ENCODE data around the gene OR13D1. TPM values are rescaled to one million over a fixed set of nuclear protein-coding genes. Genes with fewer than 3 reads are reported as not detected.
"Not testable (repeated sequence)": the region's sequence is repeated elsewhere in the genome, so short reads cannot be mapped to it uniquely, and the experiment has no call there.

Gene OR13D1, protein sequence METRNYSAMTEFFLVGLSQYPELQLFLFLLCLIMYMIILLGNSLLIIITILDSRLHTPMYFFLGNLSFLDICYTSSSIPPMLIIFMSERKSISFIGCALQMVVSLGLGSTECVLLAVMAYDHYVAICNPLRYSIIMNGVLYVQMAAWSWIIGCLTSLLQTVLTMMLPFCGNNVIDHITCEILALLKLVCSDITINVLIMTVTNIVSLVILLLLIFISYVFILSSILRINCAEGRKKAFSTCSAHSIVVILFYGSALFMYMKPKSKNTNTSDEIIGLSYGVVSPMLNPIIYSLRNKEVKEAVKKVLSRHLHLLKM
- total RNA-seq = not detected

DNA sequence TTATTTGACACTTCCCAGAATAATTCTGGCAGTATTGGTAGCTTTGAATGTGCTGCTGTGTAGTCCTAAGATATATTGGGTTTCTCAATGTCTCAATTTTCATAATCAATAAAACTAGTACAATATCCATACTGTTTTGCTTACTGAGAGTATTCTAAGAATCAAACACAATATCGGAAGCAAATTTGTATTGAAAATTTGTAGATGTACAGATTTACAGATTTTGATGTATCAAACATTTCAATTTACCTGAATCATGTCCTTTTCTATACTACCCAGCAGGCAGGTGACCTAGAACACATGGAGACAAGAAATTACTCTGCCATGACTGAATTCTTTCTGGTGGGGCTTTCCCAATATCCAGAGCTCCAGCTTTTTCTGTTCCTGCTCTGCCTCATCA is at the start of gene OR13D1:
OR13D1 (plus strand) TSS at position 301 of the 400 bp plus-strand sequence; CDS start at position 301, 0 bp downstream.
- H3K36me3 Mint-ChIP-seq (ENCODE audit: low read depth) = no peaks in the 10 kb centered on the region
- DNase-seq = no peak
- no peak within 1 kb of the TSS for H3K27ac Mint-ChIP-seq
- no peaks in the 10 kb centered on the region for H3K4me1 Mint-ChIP-seq
- no peak within 1 kb of the TSS for H3K4me3 Mint-ChIP-seq
- H3K9me3 Mint-ChIP-seq = no peaks in the 10 kb centered on the region
- ChIA-PET CTCF (no interaction called here), POLR2A (no interaction called here)
- no peaks in the 10 kb centered on the region for H3K27me3 Mint-ChIP-seq

DNA sequence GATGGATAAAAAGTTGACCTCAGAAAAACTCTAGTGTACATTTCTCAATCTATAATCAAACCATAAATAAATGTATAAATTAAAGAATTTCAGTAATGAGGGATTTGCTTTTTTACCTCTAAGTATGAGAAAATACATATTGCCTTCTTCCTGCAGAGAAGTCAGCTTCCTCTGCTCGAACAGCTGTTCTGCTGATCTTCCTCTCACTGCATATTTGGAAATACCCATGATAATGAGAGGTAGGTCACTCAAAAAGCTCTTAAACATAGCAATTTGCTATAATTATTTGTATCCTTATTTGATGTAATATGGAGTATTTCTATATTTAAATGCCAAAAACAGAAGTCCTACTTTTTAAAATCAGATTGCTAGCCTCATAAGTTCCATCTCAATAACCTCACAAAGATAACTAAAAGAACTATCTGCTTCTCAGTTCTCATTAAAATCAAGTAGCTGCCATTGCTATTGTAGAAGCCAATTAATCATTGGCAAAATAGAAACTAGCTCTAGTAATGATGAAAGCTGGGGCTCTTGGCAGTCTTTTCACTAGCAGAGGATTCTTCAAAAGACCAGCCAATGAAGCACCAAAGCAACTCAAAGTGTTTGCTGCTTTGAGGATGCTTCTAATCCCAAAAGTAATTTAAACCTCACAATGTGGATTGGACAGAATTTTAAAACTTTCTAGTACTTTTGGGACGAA is 35.7 kb upstream of the OR13D1 start:
- H3K4me1 Mint-ChIP-seq = no peaks in the 10 kb centered on the region
- no peaks in the 10 kb centered on the region for H3K9me3 Mint-ChIP-seq
- no peak overlapping the region for H3K27ac Mint-ChIP-seq
- ChIA-PET POLR2A (no interaction called here), CTCF (no interaction called here)
- H3K4me3 Mint-ChIP-seq = no peak overlapping the region
- no peaks in the 10 kb centered on the region for H3K36me3 Mint-ChIP-seq (ENCODE audit: low read depth)
- no peaks in the 10 kb centered on the region for H3K27me3 Mint-ChIP-seq
- no peak for DNase-seq

DNA sequence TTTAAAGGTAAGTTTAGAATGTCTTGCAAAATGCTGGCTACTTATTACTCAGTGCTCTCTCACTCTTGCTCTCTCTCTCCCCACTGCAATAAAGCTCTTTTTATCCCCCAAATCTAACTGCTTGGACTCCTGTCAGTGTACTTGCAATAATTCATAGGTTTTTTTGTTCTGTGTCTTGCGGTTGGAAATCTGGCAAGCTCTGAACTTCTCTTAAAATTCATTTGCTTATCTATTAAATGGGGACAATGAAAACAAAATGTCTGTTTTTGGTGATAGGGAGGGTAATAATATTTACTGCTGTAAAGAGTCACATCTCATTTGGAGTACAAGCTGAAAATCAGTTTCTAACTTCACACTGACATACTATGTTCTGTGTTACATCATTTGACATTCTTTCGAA is 18.7 kb upstream of the OR13D1 start:
- ChIA-PET POLR2A (no interaction called here), CTCF (no interaction called here)
- no peaks in the 10 kb centered on the region for H3K4me1 Mint-ChIP-seq
- no peaks in the 10 kb centered on the region for H3K36me3 Mint-ChIP-seq (ENCODE audit: low read depth)
- no peak for DNase-seq
- H3K27ac Mint-ChIP-seq = no peak overlapping the region
- no peak overlapping the region for H3K4me3 Mint-ChIP-seq
- H3K9me3 Mint-ChIP-seq = no peaks in the 10 kb centered on the region
- H3K27me3 Mint-ChIP-seq = peaks cover 7% of the 10 kb centered on the region

GRCh38 chr9:104682642-104683041 is 11.7 kb upstream of the OR13D1 start:
- POLR2A ChIA-PET = no interaction called here
- H3K4me1 Mint-ChIP-seq = peaks cover 7% of the 10 kb centered on the region
- H3K4me3 Mint-ChIP-seq = no peak overlapping the region
- CTCF ChIA-PET = no interaction called here
- DNase-seq = peak; percentile 18
- peaks cover 7% of the 10 kb centered on the region for H3K27me3 Mint-ChIP-seq
- no peak overlapping the region for H3K27ac Mint-ChIP-seq
- H3K9me3 Mint-ChIP-seq = no peaks in the 10 kb centered on the region
- H3K36me3 Mint-ChIP-seq (ENCODE audit: low read depth) = no peaks in the 10 kb centered on the region

DNA sequence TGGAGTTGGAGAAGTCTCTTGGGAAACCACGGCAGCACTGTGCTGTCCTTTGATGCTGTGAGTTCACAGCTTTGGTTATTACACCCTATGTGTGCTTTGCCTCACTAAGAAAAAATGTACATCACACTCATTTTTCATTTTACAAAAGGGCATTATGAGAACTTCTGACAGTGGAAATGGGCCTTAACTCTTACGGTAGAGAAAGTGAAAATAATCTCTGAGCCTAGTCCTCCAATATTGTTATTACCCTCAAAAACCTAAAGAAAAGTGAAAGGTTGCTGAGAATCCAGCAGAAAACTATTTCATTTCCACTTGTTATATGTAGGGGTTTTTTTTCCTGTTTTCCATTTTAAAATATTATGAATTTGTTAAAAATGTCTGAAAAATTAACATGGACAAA is 8.2 kb upstream of the OR13D1 start:
- Mint-ChIP-seq H3K4me1 (peaks cover 7% of the 10 kb centered on the region), H3K27me3 (no peaks in the 10 kb centered on the region), H3K27ac (no peak overlapping the region), H3K36me3 (ENCODE audit: low read depth) (no peaks in the 10 kb centered on the region), H3K4me3 (no peak overlapping the region), H3K9me3 (no peaks in the 10 kb centered on the region)
- ChIA-PET POLR2A (no interaction called here), CTCF (no interaction called here)
- DNase-seq = no peak

- POLR2A ChIA-PET = no interaction called here
- Mint-ChIP-seq H3K27me3 (no peaks in the 10 kb centered on the region), H3K36me3 (ENCODE audit: low read depth) (no peaks in the 10 kb centered on the region), H3K4me1 (no peaks in the 10 kb centered on the region), H3K4me3 (no peak overlapping the region), H3K27ac (no peak overlapping the region), H3K9me3 (no peaks in the 10 kb centered on the region)
- no peak for DNase-seq
- CTCF ChIA-PET = no interaction called here
Observed at GRCh38 chr9:104700306-104700705, 6.0 kb downstream of the OR13D1 start.

- H3K9me3 Mint-ChIP-seq; H3K36me3 Mint-ChIP-seq (ENCODE audit: low read depth); CTCF ChIA-PET; H3K27ac Mint-ChIP-seq; H3K27me3 Mint-ChIP-seq; H3K4me3 Mint-ChIP-seq; H3K4me1 Mint-ChIP-seq; DNase-seq; POLR2A ChIA-PET: not testable (repeated sequence)
Observed at GRCh38 chr9:104708737-104709136, 14.4 kb downstream of the OR13D1 start.

DNA sequence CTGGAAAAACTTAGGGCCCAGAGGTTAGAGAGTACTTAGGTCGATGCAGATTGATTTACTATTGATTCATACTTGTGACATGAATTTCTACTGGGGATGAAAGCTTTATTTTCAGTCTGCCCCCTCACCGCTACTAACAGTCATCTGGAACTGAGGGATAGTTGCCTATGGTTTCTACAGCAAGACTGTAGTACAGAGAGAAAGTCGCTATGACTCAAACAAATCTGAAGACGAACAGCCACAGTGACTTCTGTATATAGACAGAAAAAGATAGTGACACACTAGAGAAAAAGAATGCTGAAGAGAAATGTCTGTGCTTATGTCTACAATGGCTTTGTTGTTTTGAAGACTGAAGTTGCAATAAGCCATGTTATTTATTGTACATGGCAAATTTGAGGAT is 17.3 kb downstream of the OR13D1 start:
- Mint-ChIP-seq H3K27ac (no peak overlapping the region), H3K4me3 (no peak overlapping the region), H3K4me1 (no peaks in the 10 kb centered on the region), H3K9me3 (no peaks in the 10 kb centered on the region), H3K27me3 (no peaks in the 10 kb centered on the region), H3K36me3 (ENCODE audit: low read depth) (no peaks in the 10 kb centered on the region)
- DNase-seq = no peak
- ChIA-PET POLR2A (no interaction called here), CTCF (no interaction called here)

- no peak for DNase-seq
- H3K4me3 Mint-ChIP-seq = no peak overlapping the region
- CTCF ChIA-PET = no interaction called here
- H3K4me1 Mint-ChIP-seq = peaks cover 4% of the 10 kb centered on the region
- no peaks in the 10 kb centered on the region for H3K36me3 Mint-ChIP-seq (ENCODE audit: low read depth)
- POLR2A ChIA-PET = no interaction called here
- H3K27me3 Mint-ChIP-seq = peaks cover 2% of the 10 kb centered on the region
- H3K27ac Mint-ChIP-seq = no peak overlapping the region
- H3K9me3 Mint-ChIP-seq = no peaks in the 10 kb centered on the region
Observed at GRCh38 chr9:104725014-104725413, 30.7 kb downstream of the OR13D1 start.

- Mint-ChIP-seq H3K27ac (no peak overlapping the region), H3K4me1 (peaks cover 2% of the 10 kb centered on the region), H3K27me3 (no peaks in the 10 kb centered on the region), H3K4me3 (no peak overlapping the region), H3K36me3 (ENCODE audit: low read depth) (no peaks in the 10 kb centered on the region), H3K9me3 (no peaks in the 10 kb centered on the region)
- ChIA-PET CTCF (no interaction called here), POLR2A (no interaction called here)
- DNase-seq = no peak
Observed at GRCh38 chr9:104738452-104738851, 44.1 kb downstream of the OR13D1 start.

- Mint-ChIP-seq H3K4me3 (no peak overlapping the region), H3K27ac (no peak overlapping the region), H3K4me1 (peaks cover 2% of the 10 kb centered on the region), H3K27me3 (peaks cover 2% of the 10 kb centered on the region), H3K36me3 (ENCODE audit: low read depth) (no peaks in the 10 kb centered on the region), H3K9me3 (no peaks in the 10 kb centered on the region)
- DNase-seq = no peak
- POLR2A ChIA-PET = no interaction called here
- CTCF ChIA-PET = no interaction called here
Observed at GRCh38 chr9:104740621-104741020, 46.3 kb downstream of the OR13D1 start.

DNA sequence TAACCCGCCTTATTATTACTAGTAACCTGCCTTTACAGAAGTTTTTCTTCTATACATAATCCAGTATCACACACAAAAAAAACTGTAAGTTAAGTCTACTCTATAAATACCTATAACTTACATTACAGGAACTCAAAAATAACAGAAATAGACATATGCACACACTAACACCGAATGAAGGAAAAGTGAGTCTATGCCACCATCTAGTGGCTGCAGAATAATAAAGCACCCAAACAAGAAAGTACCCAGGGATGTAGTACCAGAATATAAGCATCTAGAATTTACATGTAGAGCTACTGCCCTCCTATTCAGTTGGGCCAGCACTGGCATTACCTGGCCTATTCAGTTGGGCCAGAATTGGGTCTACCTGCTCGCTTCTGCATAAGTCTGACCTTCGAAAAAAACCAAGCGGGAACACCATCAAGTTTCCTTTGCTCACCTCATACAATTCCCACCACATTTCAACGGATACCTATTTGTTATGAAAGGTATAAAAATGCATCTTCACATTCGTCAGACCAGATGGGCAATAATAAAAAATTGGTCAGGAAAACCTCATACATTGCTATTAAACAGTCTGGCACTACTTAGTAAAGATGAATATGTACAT is 49.2 kb downstream of the OR13D1 start:
- POLR2A ChIA-PET = no interaction called here
- CTCF ChIA-PET = interaction anchor here (1.3 to 1.7 kb wide), 2 partner anchors 13 to 20 kb away, joined by 5 to 6 read pairs; partner anchors contain the start of gene NIPSNAP3B
- no peak overlapping the region for H3K27ac Mint-ChIP-seq
- DNase-seq = peak; percentile 30
- no peaks in the 10 kb centered on the region for H3K9me3 Mint-ChIP-seq
- H3K4me3 Mint-ChIP-seq = no peak overlapping the region
- H3K4me1 Mint-ChIP-seq = peaks cover 12% of the 10 kb centered on the region
- peaks cover 2% of the 10 kb centered on the region for H3K27me3 Mint-ChIP-seq
- no peaks in the 10 kb centered on the region for H3K36me3 Mint-ChIP-seq (ENCODE audit: low read depth)

Measured in activated CD4-positive, alpha-beta memory T cell treated with anti-CD3 and anti-CD28 coated beads, Interleukin-2, amount 10 ng/mL, durations not matched to agents 7 days and 5 days (primary cell).